ENCODE measurements around the gene DDX42.
"Not testable (repeated sequence)": the region's sequence is repeated elsewhere in the genome, so short reads cannot be mapped to it uniquely, and the experiment has no call there.

The DDX42 gene

GRCh38 chr17:63780507-63780906 lies 6.5 kb downstream of the DDX42 start:
- DNase-seq = no peak

DNA sequence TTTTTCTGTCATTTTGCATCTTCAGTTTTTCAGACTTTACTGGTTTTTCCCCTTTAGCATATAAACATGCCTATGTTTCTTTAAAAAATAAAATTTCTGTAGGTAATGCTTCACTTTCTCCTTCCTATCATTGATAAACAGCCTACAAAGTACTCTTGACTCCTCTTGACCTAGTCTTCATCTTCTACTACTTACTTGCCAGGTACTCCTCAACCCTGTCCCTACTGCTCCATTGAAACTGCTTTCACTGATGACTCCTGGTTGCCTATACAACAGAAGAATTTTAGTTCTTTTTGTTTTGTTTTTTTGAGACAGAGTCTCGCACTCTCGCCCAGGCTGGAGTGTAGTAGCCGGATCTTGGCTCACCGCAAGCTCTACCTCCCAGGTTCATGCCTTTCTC lies 7.0 kb downstream of the DDX42 start:
- no peak for DNase-seq

GRCh38 chr17:63783522-63783921 lies 9.6 kb downstream of the DDX42 start:
- no peak for DNase-seq

GRCh38 chr17:63785556-63785955 lies 11.6 kb downstream of the DDX42 start:
- no peak for DNase-seq

DNA sequence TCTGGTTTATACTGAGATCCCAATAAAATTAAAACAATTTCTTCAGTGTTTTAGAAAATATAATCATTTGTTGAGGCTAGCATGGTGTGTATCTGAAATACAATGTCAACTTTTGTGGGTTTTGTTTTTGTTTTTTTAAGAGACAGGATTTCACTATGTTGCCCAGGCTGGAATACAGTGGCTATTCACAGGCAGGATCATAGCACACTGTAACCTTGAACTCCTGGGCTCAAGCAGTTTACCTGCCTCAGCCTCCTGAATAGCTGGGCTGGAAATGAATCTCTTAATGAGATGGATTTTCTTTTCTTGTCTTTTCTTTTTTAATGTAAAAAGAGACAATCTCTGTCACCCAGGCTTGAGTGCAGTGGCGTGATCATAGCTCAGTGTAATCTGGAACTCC lies 12.1 kb downstream of the DDX42 start:
- no peak for DNase-seq

GRCh38 chr17:63786971-63787711 lies 13.2 kb downstream of the DDX42 start:
- DNase-seq = no peak

GRCh38 chr17:63790057-63790456 lies 16.1 kb downstream of the DDX42 start:
- no peak for DNase-seq

GRCh38 chr17:63792055-63792729 lies 18.2 kb downstream of the DDX42 start:
- no peak for DNase-seq

- DNase-seq = not testable (repeated sequence)
Observed at GRCh38 chr17:63796375-63796774, 22.4 kb downstream of the DDX42 start.

GRCh38 chr17:63798572-63799106 lies 24.7 kb downstream of the DDX42 start:
- DNase-seq = no peak

DNA sequence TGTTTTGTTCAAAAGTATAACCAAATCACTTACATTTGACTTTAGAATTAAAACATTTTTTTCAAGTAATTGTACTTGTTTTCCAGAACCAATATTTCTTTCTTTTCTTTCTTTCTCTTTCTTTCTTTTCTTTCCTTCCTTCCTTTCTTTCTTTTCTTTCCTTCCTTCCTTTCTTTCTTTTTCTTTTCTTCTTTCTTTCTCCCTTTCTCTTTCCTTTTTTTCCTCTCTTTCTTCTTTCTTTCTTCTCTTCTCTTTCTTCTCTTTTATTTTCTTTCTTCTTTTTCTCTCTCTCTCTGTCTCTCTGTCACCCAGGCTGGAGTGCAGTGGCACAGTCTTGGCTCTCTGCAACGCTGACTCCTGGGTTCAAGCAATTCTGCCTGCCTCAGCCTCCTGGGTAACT lies 26.8 kb downstream of the DDX42 start:
- DNase-seq = no peak

GRCh38 chr17:63804328-63804727 lies 30.4 kb downstream of the DDX42 start:
- no peak for DNase-seq

DNA sequence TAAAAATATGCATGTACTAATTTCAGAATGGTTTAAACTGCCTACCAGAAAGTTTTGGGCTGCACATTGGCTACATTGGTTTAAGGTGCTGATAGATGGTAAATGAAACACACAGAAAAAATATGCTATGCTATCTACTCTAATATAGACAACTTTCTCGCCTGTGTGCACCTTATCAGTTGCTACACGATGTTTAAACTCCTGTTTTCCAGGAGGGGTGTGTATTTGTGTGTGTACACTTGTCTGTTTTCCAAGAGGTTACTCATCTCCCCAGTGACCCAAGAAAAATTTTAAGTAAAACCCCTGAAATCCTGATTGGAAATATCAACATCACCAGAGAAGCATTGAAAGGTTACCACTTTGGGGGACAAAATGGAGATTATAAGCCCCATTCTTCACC lies 31.6 kb downstream of the DDX42 start:
- DNase-seq = no peak

- DNase-seq = no peak
Observed at GRCh38 chr17:63809970-63810369, 36.0 kb downstream of the DDX42 start.

DNA sequence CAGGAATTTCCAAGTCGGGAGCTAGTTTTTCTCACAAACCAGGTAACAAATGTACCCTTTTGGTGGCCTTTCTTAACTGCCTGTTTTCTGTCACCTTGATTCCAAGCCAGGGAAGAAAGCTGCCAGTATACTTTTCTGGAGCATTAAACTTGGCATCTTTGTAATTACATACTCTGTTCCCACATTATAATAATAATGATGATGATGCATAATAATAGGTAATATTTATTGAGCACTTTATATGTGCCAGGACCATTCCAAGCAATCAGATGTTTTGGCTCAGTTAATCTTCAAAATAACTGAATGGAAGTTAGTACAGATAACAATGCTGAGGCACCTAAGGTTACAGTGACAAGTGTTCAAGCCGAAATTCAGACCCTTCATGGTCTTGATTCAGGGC lies 42.2 kb downstream of the DDX42 start:
- no peak for DNase-seq

DNA sequence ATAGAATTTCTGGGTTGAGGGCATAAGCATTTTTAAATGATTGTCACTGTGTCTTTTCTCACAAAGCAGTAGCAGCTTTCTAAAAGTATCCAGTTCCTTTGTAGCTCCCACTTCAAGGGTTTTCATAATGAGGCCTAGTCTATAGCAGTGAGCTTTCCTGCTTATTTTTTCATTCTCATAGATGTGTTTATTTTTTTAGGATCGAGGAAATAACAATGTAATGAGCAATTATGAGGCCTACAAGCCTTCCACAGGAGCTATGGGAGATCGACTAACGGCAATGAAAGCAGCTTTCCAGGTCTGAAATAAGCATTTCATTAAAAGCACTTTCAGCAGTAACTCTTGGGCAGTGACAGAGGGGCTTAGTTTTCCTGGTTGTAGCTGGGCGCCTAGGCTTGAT lies 42.7 kb downstream of the DDX42 start:
- no peak for DNase-seq

- DNase-seq = no peak
Observed at GRCh38 chr17:63817736-63818385, 43.9 kb downstream of the DDX42 start.

DNA sequence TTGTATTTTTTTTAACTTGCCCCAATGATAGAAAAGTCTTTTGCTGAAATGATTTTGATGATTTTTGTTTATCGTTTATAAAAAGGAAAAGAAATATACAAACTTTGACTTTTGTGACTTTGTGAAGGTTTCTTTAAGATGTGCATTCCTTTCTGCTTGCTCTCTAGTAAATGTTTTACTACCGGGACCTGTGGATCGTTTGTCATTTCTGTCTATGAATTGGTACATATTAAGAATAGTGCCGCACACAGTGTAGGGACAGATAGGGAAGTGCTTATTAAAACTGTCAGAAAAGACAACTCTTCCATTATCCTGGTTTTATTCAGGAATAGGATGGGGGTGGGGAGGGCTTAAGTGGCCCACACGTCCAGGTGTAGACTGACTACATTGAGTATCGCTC lies 45.2 kb downstream of the DDX42 start:
- DNase-seq = no peak

- DNase-seq = no peak
Observed at GRCh38 chr17:63819585-63820537, 45.9 kb downstream of the DDX42 start.

DNA sequence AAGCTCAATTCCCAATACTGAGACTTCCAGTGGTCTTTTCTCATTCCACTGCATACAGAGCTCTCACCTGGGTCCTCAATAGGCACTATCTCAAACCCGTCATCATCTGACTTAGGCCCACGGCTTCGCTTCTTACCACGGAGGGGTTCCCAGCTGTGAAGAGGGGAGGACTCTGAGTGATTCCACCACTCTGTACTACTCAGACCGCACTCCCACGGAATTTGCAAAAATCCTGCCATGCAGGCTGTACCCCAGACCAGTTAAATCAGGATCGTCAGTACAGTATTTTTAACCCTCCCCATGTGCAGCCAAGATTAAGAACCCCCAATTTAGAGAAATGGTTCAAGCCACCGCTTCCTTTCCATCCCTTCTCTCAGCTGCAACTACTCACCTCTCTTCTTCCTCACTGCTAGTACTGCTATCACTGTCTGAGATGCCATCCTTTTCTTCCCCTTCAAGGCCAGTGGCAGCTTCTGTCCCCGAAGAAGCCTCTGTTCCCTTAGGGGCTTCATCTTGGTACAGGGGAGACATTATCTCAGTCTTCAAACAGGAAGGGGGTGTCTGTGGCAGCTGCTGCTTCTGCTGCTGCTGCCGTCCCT lies 47.1 kb downstream of the DDX42 start:
- DNase-seq = no peak

GRCh38 chr17:63821804-63822203 lies 47.8 kb downstream of the DDX42 start:
- DNase-seq = no peak

DNA sequence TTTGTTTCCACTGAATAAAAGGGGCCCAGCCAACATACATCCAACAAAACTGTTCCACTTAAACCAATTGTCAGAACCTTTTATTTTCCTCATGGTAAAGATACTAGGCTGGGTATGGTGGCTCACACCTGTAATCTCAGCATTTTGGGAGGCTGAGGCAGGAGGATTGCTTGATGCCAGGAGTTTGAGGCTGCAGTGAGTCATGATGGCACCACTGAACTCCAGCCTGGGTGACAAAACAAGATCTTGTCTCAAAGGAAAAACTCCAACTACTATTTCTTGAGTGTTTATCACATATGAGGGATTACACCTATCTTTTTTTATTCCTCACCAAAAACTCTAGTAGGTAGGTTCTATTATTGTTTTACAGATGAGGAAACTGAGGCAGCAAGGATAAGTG lies 48.6 kb downstream of the DDX42 start:
- no peak for DNase-seq

Measured in T1000 (cell line).